Thyroid gland (tissue), 4 donors: ENCODE results near the gene ARFGEF3.

Source experiments
- CTCF ChIP-seq, 6 experiments: fragments of 200-600 bp in 3 of 6; fragments of 450-650 bp in 3 of 6; sonication (generic) in 3 of 6; IDR thresholded peaks; one replicate each; pipeline ENCODE4 v1.5.1; 2016 to 2019; ENCODE audit warnings: antibody characterized with exemption in 6 of 6, mild to moderate bottlenecking in 2 of 6, inconsistent platforms in 1 of 6, moderate library complexity in 1 of 6
- POLR2A ChIP-seq, 2 donors: fragments of 450-650 bp; IDR thresholded peaks; one replicate each; pipeline ENCODE4 v1.6.1; 2017; ENCODE audit warnings: antibody characterized with exemption in 2 of 2, mild to moderate bottlenecking in 2 of 2, moderate library complexity in 1 of 2

- TF ChIP-seq CTCF (IDR thresholded peaks at IDR 0.05) (no peak), POLR2A (IDR thresholded peaks at IDR 0.05) (no peak)
Measured at GRCh38 chr6:138211601-138212000, 49.9 kb downstream of the ARFGEF3 start.
